GOT3 (cell line): ENCODE data around the gene CETN1.

Experiments
- DNase-seq: peaks from one replicate; lab custom pipeline; 2025; ENCODE audit warnings: mixed read lengths; lab: John Stamatoyannopoulos, UW

CETN1 gene

GRCh38 chr18:580154-580553 is at the start of gene CETN1:
Gene CETN1 (plus strand): TSS chr18:580380. CDS start chr18:580409, 29 bp downstream.
- DNase-seq: no peak

- no peak for DNase-seq
Observed at GRCh38 chr18:532018-532417, 48.2 kb upstream of the CETN1 start.

- no peak for DNase-seq
Observed at GRCh38 chr18:532632-533031, 47.5 kb upstream of the CETN1 start.

- DNase-seq: no peak
Observed at GRCh38 chr18:533995-534601, 46.1 kb upstream of the CETN1 start.

GRCh38 chr18:543447-544078 is 36.6 kb upstream of the CETN1 start:
- no peak for DNase-seq

GRCh38 chr18:549967-550366 is 30.2 kb upstream of the CETN1 start:
- no peak for DNase-seq

- DNase-seq: no peak
Observed at GRCh38 chr18:551404-552061, 28.6 kb upstream of the CETN1 start.

- DNase-seq: no peak
Observed at GRCh38 chr18:555705-556457, 24.3 kb upstream of the CETN1 start.

GRCh38 chr18:564708-565561 is 15.2 kb upstream of the CETN1 start:
- no peak for DNase-seq

- DNase-seq: no peak
Observed at GRCh38 chr18:565562-566061, 14.6 kb upstream of the CETN1 start.

- no peak for DNase-seq
Observed at GRCh38 chr18:567122-567521, 13.1 kb upstream of the CETN1 start.

GRCh38 chr18:568731-569130 is 11.4 kb upstream of the CETN1 start:
- no peak for DNase-seq

GRCh38 chr18:570256-570655 is 9.9 kb upstream of the CETN1 start:
- DNase-seq: no peak

- DNase-seq: no peak
Observed at GRCh38 chr18:570697-571096, 9.5 kb upstream of the CETN1 start.

GRCh38 chr18:572091-572830 is 7.9 kb upstream of the CETN1 start:
- DNase-seq: no peak

- DNase-seq: no peak
Observed at GRCh38 chr18:572831-573289, 7.3 kb upstream of the CETN1 start.

GRCh38 chr18:573385-573784 is 6.8 kb upstream of the CETN1 start:
- no peak for DNase-seq

- no peak for DNase-seq
Observed at GRCh38 chr18:574149-574860, 5.9 kb upstream of the CETN1 start.

- DNase-seq: no peak
Observed at GRCh38 chr18:574865-575645, 5.1 kb upstream of the CETN1 start.
